ENCODE data around the gene IGF2BP1.
A peak's percentile ranks its signal among the peaks of the same experiment; 100 is the strongest.
"Not testable (repeated sequence)": the region's sequence is repeated elsewhere in the genome, so short reads cannot be mapped to it uniquely, and the experiment has no call there.

IGF2BP1 gene

DNA sequence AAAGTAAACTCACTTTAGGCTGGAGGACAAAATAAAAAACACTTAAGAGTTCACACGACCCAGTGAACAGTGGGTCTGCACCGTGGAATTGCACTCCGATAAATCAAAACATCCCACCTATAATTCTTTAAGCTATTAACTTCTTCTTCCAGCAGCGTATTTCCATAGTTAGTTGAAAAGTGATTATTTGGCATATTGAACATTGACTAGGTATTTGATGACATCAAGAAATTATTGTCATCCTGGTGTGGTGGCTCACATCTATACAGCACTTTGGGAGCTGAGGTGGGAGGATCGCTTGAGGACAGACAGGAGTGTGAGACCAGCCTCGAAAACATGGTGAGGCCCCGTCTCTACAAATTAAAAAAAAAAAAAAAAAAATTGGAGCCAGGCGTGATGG, 23.4 kb downstream of the IGF2BP1 start:
- no peak for DNase-seq (ENCODE audit: low spot score)

DNA sequence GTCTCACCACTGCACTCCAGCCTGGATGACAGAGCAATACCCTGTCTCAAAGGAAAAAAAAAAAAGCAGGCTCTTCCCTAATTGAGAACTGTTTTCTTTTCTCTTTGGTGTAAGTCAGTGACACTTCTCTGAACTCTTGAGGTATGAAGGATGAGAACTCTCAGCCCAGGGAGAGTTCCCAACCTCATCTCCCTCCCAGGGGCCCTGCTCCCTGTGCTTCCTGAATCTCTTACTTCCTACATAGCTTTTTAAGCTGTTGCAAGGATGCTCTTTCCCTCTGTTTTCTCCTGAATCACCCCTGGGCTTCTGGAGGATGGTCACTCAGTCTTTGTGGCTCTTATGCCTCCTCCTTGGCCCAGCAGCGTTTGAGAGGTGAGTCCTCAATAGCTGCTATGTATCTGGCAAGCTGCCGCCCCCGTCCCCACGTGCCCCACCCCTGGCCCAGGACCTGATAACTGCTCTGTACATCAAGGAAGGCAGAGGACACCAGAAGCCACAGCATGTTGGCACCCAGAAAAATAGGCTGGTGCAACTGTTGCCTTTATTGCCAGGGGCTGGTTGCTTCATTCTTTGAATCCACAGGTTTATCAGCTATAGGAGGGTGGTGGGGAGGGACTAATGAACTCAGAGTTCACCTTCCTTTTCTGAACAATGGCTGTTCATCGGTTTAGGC, 24.0 kb downstream of the IGF2BP1 start:
- peak; percentile 66 for DNase-seq (ENCODE audit: low spot score)

DNA sequence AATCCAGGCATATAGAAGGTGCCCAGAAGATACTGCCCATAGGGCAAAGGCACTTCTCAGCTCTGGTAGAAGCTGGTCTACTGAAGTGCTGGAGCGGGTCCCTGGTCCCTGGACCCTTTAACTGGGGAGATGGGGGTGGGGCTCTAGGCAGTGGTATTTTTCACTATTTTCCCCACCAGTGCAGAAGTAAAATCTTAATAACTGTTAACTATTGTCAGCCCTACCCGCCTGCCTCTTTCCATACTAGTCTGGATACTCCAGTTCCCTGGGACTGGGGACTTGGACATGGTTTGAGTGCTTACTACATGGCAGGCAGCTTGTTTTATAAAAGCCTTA, 24.6 kb downstream of the IGF2BP1 start:
- DNase-seq (ENCODE audit: low spot score), result no peak

DNA sequence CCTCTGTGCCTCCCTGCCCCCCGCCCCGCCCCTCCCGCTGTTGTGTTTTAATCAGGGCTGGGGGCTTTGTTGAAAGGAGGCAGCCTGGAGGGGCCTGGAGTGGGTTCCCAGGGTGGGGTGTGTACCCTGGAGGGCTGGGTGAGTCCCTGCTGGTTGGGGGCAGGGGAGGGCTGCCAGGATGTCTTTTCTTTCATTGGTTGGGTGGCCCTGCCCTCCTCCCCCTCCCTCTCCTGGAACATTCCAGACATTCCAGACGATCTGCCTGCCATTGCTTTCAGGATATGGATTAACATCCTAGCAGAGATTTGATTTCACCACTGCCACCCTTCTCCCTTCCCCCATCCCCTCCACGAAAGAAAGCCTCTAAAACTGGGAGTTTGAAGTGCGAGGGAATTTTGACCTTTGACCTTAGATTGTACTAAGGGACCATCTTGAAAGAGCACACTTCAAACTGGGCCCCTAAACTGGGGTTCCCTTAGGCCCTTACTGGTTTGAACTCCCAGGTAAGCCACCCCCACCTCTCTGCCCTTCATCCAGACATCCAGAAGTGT, 25.3 kb downstream of the IGF2BP1 start:
- peak; percentile 93 for DNase-seq (ENCODE audit: low spot score)

DNA sequence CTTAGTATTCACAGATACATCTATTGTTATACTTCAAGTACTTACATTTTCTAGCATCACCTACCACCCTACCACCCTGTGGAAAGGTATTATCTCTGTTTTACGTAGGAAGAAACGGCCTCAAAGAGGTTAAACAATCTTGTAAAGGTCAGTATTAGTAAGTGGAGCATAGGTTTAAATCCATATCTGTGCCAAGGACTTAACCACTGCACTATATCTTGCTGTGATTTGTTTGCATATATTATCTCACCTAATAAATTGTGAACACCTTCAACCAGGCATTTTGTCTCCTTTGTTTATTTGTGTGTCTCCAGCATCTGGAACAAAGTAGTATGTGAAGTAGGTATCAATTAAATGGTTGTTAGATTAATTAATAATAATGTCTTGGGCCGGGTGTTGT, 27.3 kb downstream of the IGF2BP1 start:
- no peak for DNase-seq (ENCODE audit: low spot score)

DNA sequence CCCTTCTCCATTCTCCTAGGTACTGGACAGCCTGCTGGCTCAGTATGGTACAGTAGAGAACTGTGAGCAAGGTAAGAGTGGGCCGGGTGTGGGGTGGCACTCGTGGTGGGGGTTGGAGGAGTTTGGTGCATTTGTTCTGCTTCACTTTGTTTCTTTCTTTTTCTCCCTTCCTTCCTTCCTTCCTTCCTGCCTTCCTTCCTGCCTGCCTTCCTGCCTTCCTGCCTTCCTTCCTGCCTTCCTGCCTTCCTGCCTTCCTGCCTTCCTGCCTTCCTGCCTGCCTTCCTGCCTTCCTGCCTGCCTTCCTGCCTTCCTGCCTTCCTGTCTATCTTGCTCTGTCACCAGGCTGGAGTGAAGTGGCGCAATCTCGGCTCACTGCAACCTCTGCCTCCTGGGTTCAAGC, 29.3 kb downstream of the IGF2BP1 start:
- not testable (repeated sequence) for DNase-seq (ENCODE audit: low spot score)

DNA sequence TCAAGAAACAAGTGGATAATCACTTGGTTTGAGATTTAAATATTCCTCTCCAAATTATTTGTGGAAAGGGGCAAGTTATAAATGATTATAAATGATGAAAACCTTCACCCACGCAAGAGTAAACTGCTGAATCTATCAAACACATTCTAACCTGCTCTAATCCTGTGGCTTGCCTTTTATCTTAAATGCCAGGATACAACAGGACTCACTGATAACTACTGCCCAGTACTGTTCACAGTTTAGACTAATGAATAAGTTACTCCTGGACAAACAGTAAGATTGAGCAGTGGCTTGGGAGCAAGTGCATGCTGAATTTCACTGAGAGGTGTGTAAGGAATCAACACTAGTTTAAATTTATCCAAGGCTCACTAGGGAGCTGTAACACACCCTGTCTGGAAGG, 31.1 kb downstream of the IGF2BP1 start:
- no peak for DNase-seq (ENCODE audit: low spot score)

DNA sequence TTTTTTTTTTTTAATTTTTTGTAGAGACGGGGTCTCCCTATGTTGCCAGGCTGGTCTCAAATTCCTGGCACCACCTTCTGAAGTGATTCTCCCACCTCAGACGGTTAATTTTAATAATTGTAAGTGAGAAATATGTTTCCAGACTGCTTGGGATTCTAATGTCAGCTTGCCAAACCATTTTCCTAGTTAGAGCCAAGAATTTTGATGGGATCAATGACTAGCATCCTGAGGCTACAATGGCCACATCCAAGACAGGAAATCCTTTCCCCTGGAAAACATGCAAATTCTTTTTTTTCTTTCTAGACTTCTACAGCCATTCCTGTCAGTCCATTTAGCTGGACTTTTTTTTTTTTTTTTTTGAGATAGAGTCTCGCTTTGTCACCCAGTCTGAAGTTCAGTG, 32.6 kb downstream of the IGF2BP1 start:
- DNase-seq (ENCODE audit: low spot score), result no peak

DNA sequence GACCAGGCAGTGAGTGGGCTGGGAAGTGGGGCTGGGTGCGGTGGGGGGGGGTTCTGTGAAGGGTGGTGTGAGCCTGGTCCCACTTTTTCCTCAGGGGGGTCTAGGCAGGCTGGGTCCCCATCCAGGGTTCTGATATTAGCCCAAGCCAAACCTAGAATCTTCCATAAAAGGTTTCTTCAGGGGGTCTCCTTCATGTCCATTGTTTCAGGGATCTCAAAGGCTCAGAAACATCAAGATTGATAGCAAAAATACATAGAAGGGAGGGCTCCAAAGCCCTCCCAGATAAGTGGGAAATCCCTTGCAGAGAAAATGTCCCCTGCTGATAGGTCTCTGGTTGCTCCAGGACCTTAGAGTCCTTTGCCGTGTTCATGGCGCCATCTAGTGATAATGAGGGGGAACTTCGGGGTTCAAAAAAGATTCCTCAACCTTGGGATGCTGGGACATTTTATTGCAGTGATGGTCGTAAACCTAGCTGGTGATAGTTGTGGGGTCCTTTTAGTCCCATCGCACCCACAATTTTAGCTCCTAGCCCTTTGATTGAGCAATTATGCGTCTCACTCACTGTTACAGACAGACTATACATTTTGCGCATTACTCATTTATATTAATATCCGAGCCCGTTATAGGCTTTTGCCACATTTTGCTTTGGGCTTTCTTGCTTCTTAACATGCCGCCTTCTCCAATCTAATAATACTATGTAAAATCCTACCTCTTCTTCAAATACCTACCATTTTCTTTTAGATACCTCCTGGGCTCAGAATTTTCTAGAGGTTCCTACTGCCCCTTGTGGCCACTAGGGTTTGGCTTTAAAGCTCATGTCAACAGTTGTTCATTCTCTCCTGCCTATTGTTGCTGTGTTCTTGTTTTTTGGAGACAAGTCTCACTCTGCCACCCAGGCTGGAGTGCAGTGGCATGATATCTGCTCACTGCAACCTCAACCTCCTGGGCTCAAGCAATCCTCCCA, 35.1 kb downstream of the IGF2BP1 start:
- DNase-seq (ENCODE audit: low spot score), result peak; percentile 76

DNA sequence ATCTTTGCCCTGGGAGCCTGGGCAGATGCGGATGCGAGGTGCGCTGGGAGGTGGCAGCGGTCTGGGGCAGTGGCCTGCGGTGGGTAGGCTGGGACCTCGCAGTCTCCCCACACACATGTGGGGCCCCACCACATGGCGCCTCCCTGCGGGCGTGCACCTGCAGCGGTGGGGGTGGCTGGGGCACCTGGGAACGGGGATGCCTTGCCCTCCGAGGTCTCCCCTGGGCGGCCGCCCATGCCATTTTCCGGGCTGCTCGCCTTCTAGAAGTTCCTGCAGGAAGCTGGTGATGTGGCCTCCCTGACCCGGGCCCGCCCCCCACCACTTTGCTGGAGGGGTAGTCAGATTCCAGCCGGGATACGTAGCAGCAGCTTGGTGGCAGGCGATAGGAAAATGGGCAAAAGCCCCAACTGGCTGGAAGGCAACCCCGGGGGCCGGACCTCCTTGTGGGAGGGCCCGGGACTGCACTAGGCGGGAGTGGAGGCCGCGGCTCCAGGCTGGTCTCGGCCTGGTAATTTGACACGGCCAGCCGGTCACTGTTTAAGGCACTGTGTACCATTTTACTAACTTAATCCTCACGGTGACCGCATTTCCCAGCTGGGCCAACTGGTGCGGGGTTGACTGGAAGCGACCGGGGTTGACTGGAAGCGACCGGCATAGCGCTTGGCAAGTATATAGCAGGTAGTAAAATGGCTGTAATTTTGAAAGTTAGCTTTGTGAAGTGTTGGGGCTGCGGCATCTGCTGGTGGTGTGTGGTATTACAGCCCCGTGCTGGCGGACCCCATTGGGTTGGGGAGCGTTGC, 38.5 kb downstream of the IGF2BP1 start:
- peak; percentile 94 for DNase-seq (ENCODE audit: low spot score)

DNA sequence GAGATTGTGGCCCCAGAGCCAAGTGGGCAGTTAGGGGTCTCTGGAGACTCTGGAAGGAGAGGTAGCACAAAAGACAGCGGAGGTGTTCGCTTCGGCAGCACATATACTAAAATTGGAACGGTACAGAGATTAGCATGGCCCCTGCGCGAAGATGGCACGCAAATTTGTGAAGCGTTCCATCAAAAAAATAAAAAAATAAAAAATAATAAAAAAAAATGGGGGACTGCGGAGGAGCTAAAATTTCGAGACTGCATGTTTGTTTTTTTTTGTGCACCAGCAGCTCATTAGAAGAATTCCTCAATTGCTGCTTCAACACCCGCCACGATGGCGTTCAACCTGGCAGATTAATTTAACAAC, 39.1 kb downstream of the IGF2BP1 start:
- DNase-seq (ENCODE audit: low spot score), result no peak

DNA sequence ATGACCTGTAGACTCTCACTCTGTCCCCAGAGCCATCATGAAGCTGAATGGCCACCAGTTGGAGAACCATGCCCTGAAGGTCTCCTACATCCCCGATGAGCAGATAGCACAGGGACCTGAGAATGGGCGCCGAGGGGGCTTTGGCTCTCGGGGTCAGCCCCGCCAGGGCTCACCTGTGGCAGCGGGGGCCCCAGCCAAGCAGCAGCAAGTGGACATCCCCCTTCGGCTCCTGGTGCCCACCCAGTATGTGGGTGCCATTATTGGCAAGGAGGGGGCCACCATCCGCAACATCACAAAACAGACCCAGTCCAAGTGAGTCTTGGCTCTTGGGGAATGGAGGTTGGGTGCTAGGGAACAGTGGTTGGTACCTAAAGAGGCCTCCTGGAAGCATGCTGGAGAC, 41.0 kb downstream of the IGF2BP1 start:
- DNase-seq (ENCODE audit: low spot score), result no peak

DNA sequence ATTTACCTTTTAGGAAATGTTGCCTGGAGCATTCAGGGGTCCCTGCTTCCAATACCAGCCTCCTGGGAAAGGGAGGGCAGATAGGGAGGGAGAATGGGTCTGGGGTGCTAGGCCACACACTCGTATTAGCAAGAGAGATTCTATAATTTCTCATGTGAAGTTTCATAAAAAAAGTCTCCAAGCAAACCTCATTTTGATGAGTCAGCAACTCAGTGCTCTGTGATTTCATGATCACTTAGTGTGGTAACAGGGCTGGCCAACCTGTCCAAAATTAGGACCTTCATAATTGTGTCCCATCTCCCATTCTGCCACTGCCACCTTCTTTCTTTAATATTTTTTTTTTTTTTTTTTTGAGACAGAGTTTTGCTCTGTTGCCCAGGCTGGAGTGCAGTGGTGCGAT, 41.4 kb downstream of the IGF2BP1 start:
- DNase-seq (ENCODE audit: low spot score), result no peak

DNA sequence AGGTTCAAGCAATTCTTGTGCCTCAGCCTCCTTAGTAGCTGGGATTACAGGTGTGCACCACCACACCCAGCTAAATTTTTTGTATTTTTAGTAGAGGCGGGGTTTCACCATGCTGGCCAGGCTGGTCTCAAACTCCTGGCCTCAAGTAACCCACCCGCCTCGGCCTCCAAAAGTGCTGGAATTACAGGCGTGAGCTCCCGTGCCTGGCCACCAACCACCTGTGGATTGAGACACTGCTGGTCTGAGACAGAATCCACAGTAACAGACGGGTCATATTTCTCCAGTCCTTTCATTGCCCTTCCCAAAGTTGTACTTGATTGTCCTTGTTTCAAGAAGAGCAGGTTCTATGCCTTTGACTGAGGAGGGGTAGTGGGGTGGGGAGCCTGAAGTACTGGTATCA, 42.3 kb downstream of the IGF2BP1 start:
- DNase-seq (ENCODE audit: low spot score), result not testable (repeated sequence)

DNA sequence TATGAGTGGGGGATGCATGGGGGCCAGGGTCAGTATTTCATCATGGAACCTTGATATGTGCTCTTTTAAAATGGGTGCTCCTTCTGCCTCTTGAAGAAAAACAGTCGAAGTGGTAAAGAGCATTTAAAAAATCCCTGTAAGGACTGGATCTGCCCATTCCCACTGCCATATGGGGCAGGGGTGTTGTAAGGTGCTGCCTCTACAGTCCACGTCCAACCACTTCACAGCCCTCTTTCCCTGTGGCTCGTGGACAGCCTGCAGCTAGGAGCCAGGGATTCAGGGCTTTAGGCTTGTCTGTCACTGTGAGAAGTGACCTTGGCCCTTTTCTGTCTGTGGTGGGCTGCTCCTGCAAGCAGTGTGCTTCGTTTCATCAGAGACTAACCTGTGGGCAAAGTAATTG, 44.3 kb downstream of the IGF2BP1 start:
- no peak for DNase-seq (ENCODE audit: low spot score)

DNA sequence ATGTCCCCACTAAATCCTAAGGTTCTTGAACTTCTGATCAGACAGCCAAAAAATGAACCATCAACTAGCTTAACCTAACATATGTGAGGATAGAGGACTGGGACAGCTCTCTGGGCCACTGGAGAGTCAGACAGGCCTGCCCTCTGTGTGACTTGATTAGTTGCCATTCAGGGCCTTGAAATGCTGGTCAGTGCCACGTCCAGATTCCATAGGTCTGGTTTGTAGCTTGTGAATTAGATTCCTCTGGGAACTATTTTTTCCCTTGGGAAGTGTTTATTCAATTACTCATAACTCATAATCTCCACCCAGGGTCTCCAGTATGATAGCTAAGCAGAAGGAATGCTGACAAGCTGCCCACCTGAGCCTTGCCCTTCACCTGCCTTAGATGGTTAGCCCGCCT, 48.2 kb downstream of the IGF2BP1 start:
- no peak for DNase-seq (ENCODE audit: low spot score)

DNA sequence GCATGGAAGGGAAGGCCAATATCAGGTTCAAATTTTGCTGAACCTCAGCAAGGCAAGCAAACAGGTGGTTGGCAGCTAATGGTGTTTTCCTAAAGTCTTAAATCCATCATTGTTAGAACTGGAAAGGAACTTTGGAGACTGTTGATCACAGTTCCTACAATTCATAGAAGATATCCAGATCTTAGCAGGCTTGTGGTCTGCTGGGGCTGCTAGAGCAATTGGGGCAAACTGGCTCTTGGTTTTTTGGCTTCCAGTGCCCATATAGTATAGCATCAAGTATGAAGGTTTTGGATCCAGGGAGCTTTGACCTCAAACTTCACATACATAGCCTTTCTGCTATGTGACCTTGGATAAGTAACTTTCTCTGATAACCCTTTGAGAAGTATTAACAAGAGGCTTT, 49.7 kb downstream of the IGF2BP1 start:
- no peak for DNase-seq (ENCODE audit: low spot score)

DNA sequence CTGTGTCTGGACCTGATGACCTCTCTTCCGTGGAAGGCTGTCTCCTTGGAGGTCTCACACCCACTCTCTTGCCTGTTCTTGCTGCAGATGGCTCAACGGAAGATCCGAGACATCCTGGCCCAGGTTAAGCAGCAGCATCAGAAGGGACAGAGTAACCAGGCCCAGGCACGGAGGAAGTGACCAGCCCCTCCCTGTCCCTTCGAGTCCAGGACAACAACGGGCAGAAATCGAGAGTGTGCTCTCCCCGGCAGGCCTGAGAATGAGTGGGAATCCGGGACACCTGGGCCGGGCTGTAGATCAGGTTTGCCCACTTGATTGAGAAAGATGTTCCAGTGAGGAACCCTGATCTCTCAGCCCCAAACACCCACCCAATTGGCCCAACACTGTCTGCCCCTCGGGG, 52.1 kb downstream of the IGF2BP1 start:
- DNase-seq (ENCODE audit: low spot score), result no peak

DNA sequence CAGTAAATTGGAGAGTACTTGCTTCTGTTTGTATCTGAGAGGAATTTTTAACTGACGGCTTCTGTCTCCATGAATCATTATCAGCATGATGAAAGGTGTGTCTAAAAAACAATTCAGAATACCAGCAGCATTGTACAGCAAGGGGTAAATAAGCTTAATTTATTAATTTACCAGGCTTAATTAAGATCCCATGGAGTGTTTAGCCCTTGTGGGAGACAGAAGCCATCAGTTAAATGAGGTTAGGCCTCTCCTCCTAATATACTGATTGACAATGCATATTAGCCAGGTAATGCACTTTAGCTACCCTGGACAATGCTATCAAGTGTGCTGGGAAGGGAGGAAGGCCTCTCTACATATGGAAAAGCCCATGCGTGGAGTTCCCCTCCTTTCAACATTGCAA, 53.4 kb downstream of the IGF2BP1 start:
- no peak for DNase-seq (ENCODE audit: low spot score)

DNA sequence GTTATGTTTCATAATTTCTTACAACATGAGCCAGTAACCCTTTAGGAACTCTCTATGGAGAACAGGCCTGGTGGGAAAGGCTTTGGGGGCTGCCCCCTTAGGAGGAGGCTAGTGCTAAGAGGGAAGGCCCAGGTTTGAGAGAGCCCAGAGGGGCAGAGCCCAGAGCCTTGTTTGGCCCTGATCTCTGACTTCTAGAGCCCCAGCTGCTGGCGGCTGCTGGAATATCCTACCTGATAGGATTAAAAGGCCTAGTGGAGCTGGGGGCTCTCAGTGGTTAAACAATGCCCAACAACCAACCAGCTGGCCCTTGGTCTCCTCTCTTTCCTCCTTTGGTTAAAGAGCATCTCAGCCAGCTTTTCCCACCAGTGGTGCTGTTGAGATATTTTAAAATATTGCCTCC, 54.1 kb downstream of the IGF2BP1 start:
- DNase-seq (ENCODE audit: low spot score), result no peak

DNA sequence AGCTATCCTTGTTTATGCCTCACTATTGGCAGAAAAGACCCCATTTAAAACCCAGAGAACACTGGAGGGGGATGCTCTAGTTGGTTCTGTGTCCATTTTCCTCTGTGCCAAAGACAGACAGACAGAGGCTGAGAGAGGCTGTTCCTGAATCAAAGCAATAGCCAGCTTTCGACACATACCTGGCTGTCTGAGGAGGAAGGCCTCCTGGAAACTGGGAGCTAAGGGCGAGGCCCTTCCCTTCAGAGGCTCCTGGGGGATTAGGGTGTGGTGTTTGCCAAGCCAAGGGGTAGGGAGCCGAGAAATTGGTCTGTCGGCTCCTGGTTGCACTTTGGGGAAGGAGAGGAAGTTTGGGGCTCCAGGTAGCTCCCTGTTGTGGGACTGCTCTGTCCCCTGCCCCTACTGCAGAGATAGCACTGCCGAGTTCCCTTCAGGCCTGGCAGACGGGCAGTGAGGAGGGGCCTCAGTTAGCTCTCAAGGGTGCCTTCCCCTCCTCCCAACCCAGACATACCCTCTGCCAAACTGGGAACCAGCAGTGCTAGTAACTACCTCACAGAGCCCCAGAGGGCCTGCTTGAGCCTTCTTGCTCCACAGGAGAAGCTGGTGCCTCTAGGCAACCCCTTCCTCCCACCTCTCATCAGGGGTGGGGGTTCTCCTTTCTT, 56.1 kb downstream of the IGF2BP1 start:
- DNase-seq (ENCODE audit: low spot score), result no peak

Measured in ecto neural progenitor cell (in vitro differentiated cells).